ENCODE data around the gene GALM. TPM values are rescaled to one million over a fixed set of nuclear protein-coding genes. Genes with fewer than 3 reads are reported as not detected.
"Not testable (repeated sequence)": the region's sequence is repeated elsewhere in the genome, so short reads cannot be mapped to it uniquely, and the experiment has no call there.

GALM gene
- total and polyA plus RNA-seq, 4 donors = 20.5 to 32.8 (median 26.1) TPM

DNA sequence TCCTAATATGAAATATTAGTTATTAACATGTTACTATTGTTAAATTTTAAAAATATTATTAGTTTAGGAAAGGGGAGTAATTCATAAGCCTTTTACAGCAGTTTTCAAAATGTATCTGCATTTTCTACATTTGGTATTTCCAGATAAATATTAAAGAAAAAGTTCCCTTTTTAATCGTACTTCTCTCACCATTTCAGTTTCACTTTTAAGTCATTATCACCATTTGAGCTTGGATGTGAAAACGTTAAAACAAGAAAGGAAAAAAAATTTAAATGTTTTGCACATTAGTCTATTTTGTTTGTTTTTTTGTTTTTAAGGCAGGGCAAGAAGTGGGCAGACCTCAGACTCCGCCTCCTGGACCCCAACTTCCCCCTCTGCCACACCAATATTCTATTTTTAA is 88.6 kb downstream of the GALM start:
- Histone ChIP-seq H3K36me3 (ENCODE audit: control insufficient read depth in 4 of 4, insufficient read depth in 3 of 4, low read depth in 1 of 4, low read length in 3 of 4) (no peaks in the 10 kb centered on the region), H3K4me3 (ENCODE audit: low read depth in 1 of 3, low read length in 3 of 3) (peak overlapping the region; percentile 18 to 60 (median 37)), H3K27ac (ENCODE audit: low read depth in 1 of 2, low read length in 2 of 2) (peak overlapping the region; percentile 37 to 57), H3K27me3 (ENCODE audit: control insufficient read depth in 4 of 4, insufficient read depth in 4 of 4, low read length in 3 of 4) (no peaks in the 10 kb centered on the region), H3K4me1 (ENCODE audit: control insufficient read depth in 4 of 4, insufficient read depth in 4 of 4, low read length in 3 of 4) (peaks cover 2 to 16% (median 10%) of the 10 kb centered on the region in 4 donors), H3K9me3 (ENCODE audit: control insufficient read depth in 4 of 4, low read length in 3 of 4) (no peaks in the 10 kb centered on the region), H3K9ac (ENCODE audit: low read depth in 1 of 2, low read length in 2 of 2) (peak overlapping the region; percentile 81 to 98)
- TF ChIP-seq SP1 (IDR thresholded peaks at IDR 0.05) = no peak
- TF ChIP-seq, protein P1, sequence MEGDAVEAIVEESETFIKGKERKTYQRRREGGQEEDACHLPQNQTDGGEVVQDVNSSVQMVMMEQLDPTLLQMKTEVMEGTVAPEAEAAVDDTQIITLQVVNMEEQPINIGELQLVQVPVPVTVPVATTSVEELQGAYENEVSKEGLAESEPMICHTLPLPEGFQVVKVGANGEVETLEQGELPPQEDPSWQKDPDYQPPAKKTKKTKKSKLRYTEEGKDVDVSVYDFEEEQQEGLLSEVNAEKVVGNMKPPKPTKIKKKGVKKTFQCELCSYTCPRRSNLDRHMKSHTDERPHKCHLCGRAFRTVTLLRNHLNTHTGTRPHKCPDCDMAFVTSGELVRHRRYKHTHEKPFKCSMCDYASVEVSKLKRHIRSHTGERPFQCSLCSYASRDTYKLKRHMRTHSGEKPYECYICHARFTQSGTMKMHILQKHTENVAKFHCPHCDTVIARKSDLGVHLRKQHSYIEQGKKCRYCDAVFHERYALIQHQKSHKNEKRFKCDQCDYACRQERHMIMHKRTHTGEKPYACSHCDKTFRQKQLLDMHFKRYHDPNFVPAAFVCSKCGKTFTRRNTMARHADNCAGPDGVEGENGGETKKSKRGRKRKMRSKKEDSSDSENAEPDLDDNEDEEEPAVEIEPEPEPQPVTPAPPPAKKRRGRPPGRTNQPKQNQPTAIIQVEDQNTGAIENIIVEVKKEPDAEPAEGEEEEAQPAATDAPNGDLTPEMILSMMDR (IDR thresholded peaks at IDR 0.05; ENCODE audit: low read depth, low read length, missing input control) = no peak
- TF ChIP-seq RXRA (IDR thresholded peaks at IDR 0.05) = no peak
- TF ChIP-seq, protein P2, sequence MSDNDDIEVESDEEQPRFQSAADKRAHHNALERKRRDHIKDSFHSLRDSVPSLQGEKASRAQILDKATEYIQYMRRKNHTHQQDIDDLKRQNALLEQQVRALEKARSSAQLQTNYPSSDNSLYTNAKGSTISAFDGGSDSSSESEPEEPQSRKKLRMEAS (IDR thresholded peaks at IDR 0.05) = no peak
- TF ChIP-seq TAF1 (conservative IDR thresholded peaks at IDR 0.05) = no peak
- 18% methylated on average over 3 of the region's 3 CpGs for WGBS
- DNase-seq (ENCODE audit: low spot score) = no peak

DNA sequence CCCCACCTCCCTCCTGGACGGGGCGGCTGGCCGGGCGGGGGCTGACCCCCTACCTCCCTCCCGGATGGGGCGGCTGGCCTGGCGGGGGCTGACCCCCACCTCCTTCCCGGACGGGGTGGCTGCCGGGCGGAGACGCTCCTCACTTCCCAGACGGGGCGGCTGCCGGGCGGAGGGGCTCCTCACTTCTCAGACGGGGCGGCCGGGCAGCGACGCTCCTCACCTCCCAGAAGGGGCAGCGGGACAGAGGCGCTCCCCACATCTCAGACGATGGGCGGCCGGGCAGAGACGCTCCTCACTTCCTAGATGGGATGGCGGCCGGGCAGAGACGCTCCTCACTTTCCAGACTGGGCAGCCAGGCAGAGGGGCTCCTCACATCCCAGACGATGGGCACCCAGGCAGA is 90.0 kb downstream of the GALM start:
- not testable (repeated sequence) for DNase-seq (ENCODE audit: low spot score); H3K27me3 ChIP-seq (ENCODE audit: control insufficient read depth in 4 of 4, insufficient read depth in 4 of 4, low read length in 3 of 4); H3K36me3 ChIP-seq (ENCODE audit: control insufficient read depth in 4 of 4, insufficient read depth in 3 of 4, low read depth in 1 of 4, low read length in 3 of 4); H3K27ac ChIP-seq (ENCODE audit: low read depth in 1 of 2, low read length in 2 of 2); H3K9me3 ChIP-seq (ENCODE audit: control insufficient read depth in 4 of 4, low read length in 3 of 4); H3K4me3 ChIP-seq (ENCODE audit: low read depth in 1 of 3, low read length in 3 of 3); H3K9ac ChIP-seq (ENCODE audit: low read depth in 1 of 2, low read length in 2 of 2); H3K4me1 ChIP-seq (ENCODE audit: control insufficient read depth in 4 of 4, insufficient read depth in 4 of 4, low read length in 3 of 4)
- 95% methylated on average over 31 of the region's 31 CpGs for WGBS

DNA sequence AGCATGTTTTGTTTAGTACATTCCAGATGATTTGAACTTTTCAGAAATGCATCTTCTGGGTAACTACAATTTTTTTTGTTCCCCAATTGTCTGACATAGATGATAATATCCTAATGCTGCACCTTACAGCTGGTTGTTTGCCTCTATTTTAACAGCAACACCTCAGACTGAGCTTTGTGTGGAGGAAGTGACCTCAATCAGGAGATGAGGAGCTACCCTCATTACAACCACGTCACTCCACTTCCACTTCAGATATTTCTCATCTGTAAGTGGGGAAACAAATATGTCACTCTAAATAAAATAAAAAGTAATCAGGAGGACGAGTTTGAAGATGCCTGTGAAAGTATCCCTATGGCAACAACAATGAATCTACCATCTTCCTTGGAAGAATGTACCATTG is 97.3 kb downstream of the GALM start:
- Histone ChIP-seq H3K9me3 (ENCODE audit: control insufficient read depth in 4 of 4, low read length in 3 of 4) (no peaks in the 10 kb centered on the region), H3K4me3 (ENCODE audit: low read depth in 1 of 3, low read length in 3 of 3) (no peak overlapping the region), H3K4me1 (ENCODE audit: control insufficient read depth in 4 of 4, insufficient read depth in 4 of 4, low read length in 3 of 4) (peaks cover 2 to 9% (median 4%) of the 10 kb centered on the region in 4 donors), H3K9ac (ENCODE audit: low read depth in 1 of 2, low read length in 2 of 2) (no peak overlapping the region), H3K36me3 (ENCODE audit: control insufficient read depth in 4 of 4, insufficient read depth in 3 of 4, low read depth in 1 of 4, low read length in 3 of 4) (no peaks in the 10 kb centered on the region), H3K27ac (ENCODE audit: low read depth in 1 of 2, low read length in 2 of 2) (no peak overlapping the region), H3K27me3 (ENCODE audit: control insufficient read depth in 4 of 4, insufficient read depth in 4 of 4, low read length in 3 of 4) (no peaks in the 10 kb centered on the region)
- WGBS = 79% methylated on average over 2 of the region's 2 CpGs
- TF ChIP-seq, protein P2 (IDR thresholded peaks at IDR 0.05) = no peak
- TF ChIP-seq RAD21 (IDR thresholded peaks at IDR 0.05) = no peak
- no peak for TF ChIP-seq YY1 (IDR thresholded peaks at IDR 0.05)
- TF ChIP-seq HNF4A (conservative IDR thresholded peaks at IDR 0.05) = no peak
- TF ChIP-seq RXRA (IDR thresholded peaks at IDR 0.05) = no peak
- no peak for TF ChIP-seq EGR1 (IDR thresholded peaks at IDR 0.05; ENCODE audit: low read depth in 2 of 2)
- no peak for TF ChIP-seq HNF4G (IDR thresholded peaks at IDR 0.05)
- TF ChIP-seq, protein P3, sequence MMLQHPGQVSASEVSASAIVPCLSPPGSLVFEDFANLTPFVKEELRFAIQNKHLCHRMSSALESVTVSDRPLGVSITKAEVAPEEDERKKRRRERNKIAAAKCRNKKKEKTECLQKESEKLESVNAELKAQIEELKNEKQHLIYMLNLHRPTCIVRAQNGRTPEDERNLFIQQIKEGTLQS (IDR thresholded peaks at IDR 0.05) = no peak
- TF ChIP-seq, protein P4, sequence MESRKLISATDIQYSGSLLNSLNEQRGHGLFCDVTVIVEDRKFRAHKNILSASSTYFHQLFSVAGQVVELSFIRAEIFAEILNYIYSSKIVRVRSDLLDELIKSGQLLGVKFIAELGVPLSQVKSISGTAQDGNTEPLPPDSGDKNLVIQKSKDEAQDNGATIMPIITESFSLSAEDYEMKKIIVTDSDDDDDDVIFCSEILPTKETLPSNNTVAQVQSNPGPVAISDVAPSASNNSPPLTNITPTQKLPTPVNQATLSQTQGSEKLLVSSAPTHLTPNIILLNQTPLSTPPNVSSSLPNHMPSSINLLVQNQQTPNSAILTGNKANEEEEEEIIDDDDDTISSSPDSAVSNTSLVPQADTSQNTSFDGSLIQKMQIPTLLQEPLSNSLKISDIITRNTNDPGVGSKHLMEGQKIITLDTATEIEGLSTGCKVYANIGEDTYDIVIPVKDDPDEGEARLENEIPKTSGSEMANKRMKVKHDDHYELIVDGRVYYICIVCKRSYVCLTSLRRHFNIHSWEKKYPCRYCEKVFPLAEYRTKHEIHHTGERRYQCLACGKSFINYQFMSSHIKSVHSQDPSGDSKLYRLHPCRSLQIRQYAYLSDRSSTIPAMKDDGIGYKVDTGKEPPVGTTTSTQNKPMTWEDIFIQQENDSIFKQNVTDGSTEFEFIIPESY (IDR thresholded peaks at IDR 0.05) = no peak
- TF ChIP-seq FOXA1 (IDR thresholded peaks at IDR 0.05) = no peak
- TF ChIP-seq, protein P1 (IDR thresholded peaks at IDR 0.05; ENCODE audit: low read depth, low read length, missing input control) = no peak
- TF ChIP-seq, protein P5, sequence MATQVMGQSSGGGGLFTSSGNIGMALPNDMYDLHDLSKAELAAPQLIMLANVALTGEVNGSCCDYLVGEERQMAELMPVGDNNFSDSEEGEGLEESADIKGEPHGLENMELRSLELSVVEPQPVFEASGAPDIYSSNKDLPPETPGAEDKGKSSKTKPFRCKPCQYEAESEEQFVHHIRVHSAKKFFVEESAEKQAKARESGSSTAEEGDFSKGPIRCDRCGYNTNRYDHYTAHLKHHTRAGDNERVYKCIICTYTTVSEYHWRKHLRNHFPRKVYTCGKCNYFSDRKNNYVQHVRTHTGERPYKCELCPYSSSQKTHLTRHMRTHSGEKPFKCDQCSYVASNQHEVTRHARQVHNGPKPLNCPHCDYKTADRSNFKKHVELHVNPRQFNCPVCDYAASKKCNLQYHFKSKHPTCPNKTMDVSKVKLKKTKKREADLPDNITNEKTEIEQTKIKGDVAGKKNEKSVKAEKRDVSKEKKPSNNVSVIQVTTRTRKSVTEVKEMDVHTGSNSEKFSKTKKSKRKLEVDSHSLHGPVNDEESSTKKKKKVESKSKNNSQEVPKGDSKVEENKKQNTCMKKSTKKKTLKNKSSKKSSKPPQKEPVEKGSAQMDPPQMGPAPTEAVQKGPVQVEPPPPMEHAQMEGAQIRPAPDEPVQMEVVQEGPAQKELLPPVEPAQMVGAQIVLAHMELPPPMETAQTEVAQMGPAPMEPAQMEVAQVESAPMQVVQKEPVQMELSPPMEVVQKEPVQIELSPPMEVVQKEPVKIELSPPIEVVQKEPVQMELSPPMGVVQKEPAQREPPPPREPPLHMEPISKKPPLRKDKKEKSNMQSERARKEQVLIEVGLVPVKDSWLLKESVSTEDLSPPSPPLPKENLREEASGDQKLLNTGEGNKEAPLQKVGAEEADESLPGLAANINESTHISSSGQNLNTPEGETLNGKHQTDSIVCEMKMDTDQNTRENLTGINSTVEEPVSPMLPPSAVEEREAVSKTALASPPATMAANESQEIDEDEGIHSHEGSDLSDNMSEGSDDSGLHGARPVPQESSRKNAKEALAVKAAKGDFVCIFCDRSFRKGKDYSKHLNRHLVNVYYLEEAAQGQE (IDR thresholded peaks at IDR 0.05) = no peak
- no peak for TF ChIP-seq JUND (IDR thresholded peaks at IDR 0.05)
- TF ChIP-seq GABPA (IDR thresholded peaks at IDR 0.05 in 1 of 2, conservative IDR thresholded peaks at IDR 0.05 in 1 of 2) = no peak
- TF ChIP-seq SP1 (IDR thresholded peaks at IDR 0.05) = no peak
- no peak for TF ChIP-seq NR2F2 (IDR thresholded peaks at IDR 0.05)
- no peak for TF ChIP-seq FOXA2 (IDR thresholded peaks at IDR 0.05)
- DNase-seq (ENCODE audit: low spot score) = no peak

All from liver (tissue), 9 donors.